Measurements from ENCODE around the gene TACC2.
"Not testable (repeated sequence)": the region's sequence is repeated elsewhere in the genome, so short reads cannot be mapped to it uniquely, and the experiment has no call there.

TACC2 gene

GRCh38 chr10:122188706-122189105 lies 199.7 kb downstream of the TACC2 start:
- peak in 2 of 58 donors; percentile 7 to 23 for DNase-seq

GRCh38 chr10:122189185-122189584 lies 200.2 kb downstream of the TACC2 start:
- no peak for DNase-seq

GRCh38 chr10:122190176-122190943 lies 201.4 kb downstream of the TACC2 start:
- DNase-seq: no peak

- peak in 41 of 58 donors; percentile 12 to 65 (median 34) for DNase-seq
Observed at GRCh38 chr10:122191936-122192541, 203.1 kb downstream of the TACC2 start.

- peak in 3 of 58 donors; percentile 7 to 29 (median 26) for DNase-seq
Observed at GRCh38 chr10:122194251-122194650, 205.3 kb downstream of the TACC2 start.

GRCh38 chr10:122196218-122196617 lies 207.3 kb downstream of the TACC2 start:
- DNase-seq: no peak

GRCh38 chr10:122197611-122198222 lies 208.8 kb downstream of the TACC2 start:
- no peak for DNase-seq

- no peak for DNase-seq
Observed at GRCh38 chr10:122198631-122199030, 209.7 kb downstream of the TACC2 start.

- no peak for DNase-seq
Observed at GRCh38 chr10:122199070-122199469, 210.1 kb downstream of the TACC2 start.

GRCh38 chr10:122199689-122200088 lies 210.7 kb downstream of the TACC2 start:
- no peak for DNase-seq

- no peak for DNase-seq
Observed at GRCh38 chr10:122201401-122201800, 212.4 kb downstream of the TACC2 start.

GRCh38 chr10:122203180-122203579 lies 214.2 kb downstream of the TACC2 start:
- DNase-seq: not testable (repeated sequence)

GRCh38 chr10:122204691-122205489 lies 215.9 kb downstream of the TACC2 start:
- no peak for DNase-seq

- DNase-seq: peak in 2 of 58 donors; percentile 14 to 30
Observed at GRCh38 chr10:122206471-122207065, 217.6 kb downstream of the TACC2 start.

- DNase-seq: no peak
Observed at GRCh38 chr10:122207163-122207562, 218.2 kb downstream of the TACC2 start.

- DNase-seq: no peak
Observed at GRCh38 chr10:122207596-122207995, 218.6 kb downstream of the TACC2 start.

- DNase-seq: no peak
Observed at GRCh38 chr10:122208571-122209430, 219.8 kb downstream of the TACC2 start.

- no peak for DNase-seq
Observed at GRCh38 chr10:122210481-122211265, 221.7 kb downstream of the TACC2 start.

- no peak for DNase-seq
Observed at GRCh38 chr10:122213364-122213763, 224.4 kb downstream of the TACC2 start.

Data from anterior cingulate cortex (tissue), 58 donors.